ENCODE data around the gene UNK.

UNK gene

DNA sequence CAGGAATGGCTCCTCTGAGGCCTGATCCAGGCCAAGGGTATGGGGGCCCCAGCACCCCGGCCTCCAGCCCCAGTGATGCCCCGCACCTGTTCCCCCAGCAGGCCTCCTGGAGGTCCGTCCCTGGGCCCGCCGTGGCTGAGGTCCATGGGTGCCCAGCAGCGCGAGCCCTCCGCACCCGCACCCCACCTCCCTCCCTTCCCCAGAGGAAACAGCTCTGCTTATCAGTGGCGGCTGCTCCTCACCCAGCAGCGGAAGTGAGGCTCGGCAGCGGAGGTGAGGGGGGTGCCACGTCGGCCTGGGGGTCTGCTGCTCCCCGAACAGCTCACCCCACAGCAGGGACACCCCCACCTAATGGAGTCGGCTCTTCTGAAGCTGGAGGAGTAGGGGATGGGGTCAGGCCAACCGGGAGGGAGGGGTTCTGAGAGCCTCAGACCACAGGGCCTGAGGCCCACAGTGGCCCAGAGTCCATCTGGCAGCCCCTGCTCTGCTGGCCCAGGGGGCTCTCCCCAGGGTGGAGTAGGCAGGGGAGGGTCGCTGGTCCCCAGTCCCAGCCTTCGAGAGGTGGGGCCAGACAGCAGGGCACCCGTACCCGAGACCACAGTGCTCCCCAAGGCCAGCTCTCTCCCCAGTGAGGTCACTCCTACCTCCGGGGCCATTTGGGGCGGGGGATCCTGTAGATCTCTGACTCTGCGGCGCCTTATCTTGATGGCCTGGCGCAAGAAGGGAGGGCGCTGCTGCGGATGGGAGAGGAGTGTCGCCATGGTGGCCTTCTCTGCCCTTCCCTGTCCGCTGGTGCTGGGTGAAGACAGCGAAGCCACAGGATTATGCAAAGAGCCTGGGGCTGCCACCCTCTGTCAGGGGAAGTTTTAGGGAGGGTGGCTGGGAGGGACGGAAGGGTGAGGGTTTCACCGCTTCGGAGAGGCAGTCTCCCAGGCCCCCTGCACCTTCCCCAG, 59.2 kb downstream of the UNK start, which contains the start of gene UNC13D:
TSS of gene UNC13D (minus strand) at position 828 of the 953 bp plus-strand sequence. CDS start at position 761, 67 bp downstream.
- TF ChIP-seq, protein P1, sequence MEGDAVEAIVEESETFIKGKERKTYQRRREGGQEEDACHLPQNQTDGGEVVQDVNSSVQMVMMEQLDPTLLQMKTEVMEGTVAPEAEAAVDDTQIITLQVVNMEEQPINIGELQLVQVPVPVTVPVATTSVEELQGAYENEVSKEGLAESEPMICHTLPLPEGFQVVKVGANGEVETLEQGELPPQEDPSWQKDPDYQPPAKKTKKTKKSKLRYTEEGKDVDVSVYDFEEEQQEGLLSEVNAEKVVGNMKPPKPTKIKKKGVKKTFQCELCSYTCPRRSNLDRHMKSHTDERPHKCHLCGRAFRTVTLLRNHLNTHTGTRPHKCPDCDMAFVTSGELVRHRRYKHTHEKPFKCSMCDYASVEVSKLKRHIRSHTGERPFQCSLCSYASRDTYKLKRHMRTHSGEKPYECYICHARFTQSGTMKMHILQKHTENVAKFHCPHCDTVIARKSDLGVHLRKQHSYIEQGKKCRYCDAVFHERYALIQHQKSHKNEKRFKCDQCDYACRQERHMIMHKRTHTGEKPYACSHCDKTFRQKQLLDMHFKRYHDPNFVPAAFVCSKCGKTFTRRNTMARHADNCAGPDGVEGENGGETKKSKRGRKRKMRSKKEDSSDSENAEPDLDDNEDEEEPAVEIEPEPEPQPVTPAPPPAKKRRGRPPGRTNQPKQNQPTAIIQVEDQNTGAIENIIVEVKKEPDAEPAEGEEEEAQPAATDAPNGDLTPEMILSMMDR (IDR thresholded peaks at IDR 0.05; ENCODE audit: low read depth, low read length) = no peak
- no peak for DNase-seq (ENCODE audit: extremely low read depth, low read depth)

DNA sequence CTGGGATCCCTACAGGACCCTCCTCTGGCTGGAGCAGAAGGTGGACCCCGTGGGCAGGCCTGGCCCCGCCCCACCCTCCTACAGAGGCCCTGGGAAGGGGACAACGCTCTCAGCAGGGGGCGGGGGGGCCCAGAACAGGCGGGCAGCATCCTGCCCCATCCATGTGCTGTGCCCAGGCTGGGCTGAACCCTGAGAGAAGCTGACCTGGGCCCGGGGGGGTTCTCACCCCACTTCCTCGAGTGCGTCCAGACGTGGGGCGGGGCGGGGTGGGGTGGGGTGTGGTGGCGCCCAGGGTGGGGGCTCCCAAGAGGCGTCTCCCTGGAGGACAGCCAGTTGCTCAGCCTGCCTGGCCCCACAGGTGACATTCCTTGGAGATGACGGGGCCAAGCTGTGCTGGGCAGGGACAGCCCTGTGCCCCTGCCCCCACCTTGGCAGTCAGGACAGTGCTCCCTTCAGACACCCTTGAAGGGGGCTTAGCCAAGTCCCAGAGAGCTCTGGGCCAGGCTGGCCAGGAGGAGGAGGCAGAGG, 60.0 kb downstream of the UNK start:
- DNase-seq (ENCODE audit: extremely low read depth, low read depth) = no peak
- TF ChIP-seq, protein P1 (IDR thresholded peaks at IDR 0.05; ENCODE audit: low read depth, low read length) = no peak

- TF ChIP-seq, protein P1 (IDR thresholded peaks at IDR 0.05; ENCODE audit: low read depth, low read length) = peak; percentile 60
- DNase-seq (ENCODE audit: extremely low read depth, low read depth) = no peak
Observed at GRCh38 chr17:75845058-75845711, 60.6 kb downstream of the UNK start.

DNA sequence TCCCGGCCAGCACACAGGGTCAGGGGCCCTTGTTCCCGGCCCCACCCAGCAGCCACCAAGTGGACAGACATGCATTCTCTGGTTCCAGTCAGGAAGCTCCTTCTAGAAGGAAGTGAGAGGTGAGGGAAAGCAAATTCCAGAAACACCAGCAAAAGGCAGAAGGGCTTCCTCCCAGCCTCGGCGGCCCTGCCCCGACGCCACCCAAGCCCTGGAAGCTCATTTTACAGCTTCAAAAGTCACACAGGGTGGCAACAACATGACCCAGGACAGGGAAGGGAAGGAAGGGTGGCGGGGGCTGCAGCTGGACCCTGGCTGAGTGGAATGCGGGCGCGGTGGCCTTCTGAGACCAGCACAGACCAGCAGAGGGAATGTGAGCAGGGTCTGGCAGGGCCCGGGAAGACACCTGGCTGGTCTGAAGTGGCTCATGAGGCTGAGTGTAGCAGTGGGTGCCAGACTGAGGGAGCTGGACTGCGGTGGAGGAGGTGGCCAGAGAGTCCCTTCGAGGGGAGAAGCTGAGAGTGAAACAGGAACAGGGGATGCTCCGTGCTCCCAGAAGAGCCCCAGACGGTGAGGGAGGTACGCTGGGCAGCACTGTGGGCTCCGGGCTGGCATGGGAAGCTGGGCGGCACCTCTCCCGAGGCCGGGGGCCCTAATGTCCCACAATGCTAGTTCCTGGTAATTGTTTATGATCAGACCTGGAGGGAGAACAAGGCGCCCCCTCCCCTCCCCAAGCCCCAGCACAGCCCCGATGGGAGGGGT, 61.5 kb downstream of the UNK start:
- DNase-seq (ENCODE audit: extremely low read depth, low read depth) = no peak
- TF ChIP-seq, protein P1 (IDR thresholded peaks at IDR 0.05; ENCODE audit: low read depth, low read length) = no peak

GRCh38 chr17:75846692-75847613, 62.3 kb downstream of the UNK start:
- no peak for DNase-seq (ENCODE audit: extremely low read depth, low read depth)
- TF ChIP-seq, protein P1 (IDR thresholded peaks at IDR 0.05; ENCODE audit: low read depth, low read length) = no peak

All from AG09319 (cell line).